ENCODE measurements around the gene SIAH3.

The SIAH3 gene

DNA sequence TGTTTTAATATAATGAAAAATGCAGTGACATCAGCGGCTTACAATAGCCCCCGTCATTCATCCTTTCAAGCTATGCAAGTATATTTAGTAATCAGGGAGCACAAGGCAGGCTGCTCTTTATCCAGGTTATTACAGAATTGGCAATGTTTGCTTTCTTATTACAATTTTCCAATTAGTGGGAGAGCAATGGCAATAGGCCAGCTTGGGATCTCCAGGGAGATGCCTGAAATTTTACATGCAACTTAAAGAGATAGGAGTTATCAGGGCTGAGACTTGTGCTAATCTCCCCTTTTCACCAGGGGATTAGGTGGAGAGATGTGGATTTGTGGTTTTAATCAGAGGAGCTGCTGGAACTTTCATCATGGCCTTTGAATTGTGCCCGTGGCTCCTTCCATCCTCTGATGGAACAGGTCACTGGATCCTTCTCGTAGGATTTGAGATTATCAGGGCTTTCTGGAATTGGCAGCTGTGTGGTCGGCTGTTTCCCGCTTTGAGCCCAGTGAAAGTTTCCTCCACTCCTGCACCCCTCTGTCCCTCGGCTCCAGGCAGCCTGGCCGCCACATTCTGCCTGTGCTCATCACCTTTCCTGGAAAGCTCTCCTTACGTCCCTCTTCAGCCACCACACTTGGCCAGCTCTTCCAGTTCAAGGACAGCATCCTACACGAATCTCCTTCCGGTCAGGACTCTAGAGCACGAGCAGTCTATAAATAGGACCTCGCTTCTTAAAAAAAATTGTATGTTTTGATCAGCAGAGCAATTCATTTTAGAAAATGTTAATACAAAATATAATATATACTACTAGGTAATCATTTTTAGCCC, 102.4 kb downstream of the SIAH3 start:
- no peak overlapping the region for H3K4me3 ChIP-seq (ENCODE audit: low read depth, low read length)

DNA sequence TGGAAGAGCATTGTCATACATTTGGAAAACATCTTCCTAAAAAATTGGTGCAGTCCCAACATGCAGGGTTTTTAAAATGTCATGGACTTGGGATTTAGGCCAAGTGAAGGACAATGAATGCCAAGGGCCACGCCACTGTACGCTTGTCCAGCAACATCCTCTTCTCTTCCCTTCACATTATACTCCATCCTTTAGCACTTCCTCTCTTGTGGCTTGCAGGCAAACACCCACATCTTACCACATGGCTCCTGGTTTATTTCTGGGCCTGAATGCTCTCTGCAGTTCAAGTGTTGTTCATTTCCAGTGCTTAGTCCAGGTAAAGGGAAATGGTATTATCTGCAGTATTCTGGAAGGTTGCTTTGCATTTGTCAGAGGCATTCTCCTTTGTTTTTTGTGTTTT, 104.5 kb downstream of the SIAH3 start:
- no peak overlapping the region for H3K4me3 ChIP-seq (ENCODE audit: low read depth, low read length)

- no peak overlapping the region for H3K4me3 ChIP-seq (ENCODE audit: low read depth, low read length)
Observed at GRCh38 chr13:45744979-45745378, 106.6 kb downstream of the SIAH3 start.

DNA sequence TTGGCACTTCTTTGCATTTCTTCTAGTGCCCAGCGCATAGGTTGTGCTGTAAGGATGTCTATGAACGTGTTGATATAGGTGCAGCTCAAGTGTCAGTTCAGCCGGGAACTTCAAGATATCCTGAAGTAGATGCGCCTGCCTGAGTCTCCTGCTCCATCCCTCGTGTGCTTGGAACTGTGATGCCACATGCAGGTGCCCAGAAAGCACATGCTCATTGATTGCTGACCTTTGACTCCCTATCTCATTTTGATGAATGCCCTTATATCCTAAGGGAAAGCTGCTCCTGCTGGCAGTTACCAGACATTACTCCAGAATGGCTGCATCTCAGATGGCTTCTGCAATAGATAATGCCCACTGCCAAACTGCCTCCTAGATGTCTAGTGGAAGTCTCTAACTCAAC, 108.6 kb downstream of the SIAH3 start:
- no peak overlapping the region for H3K4me3 ChIP-seq (ENCODE audit: low read depth, low read length)

- H3K4me3 ChIP-seq (ENCODE audit: low read depth, low read length): no peak overlapping the region
Observed at GRCh38 chr13:45737571-45738017, 114.0 kb downstream of the SIAH3 start.

GRCh38 chr13:45733361-45733760, 118.2 kb downstream of the SIAH3 start:
- H3K4me3 ChIP-seq (ENCODE audit: low read depth, low read length): no peak overlapping the region

GRCh38 chr13:45732916-45733315, 118.6 kb downstream of the SIAH3 start:
- no peak overlapping the region for H3K4me3 ChIP-seq (ENCODE audit: low read depth, low read length)

GRCh38 chr13:45731455-45731854, 120.1 kb downstream of the SIAH3 start:
- H3K4me3 ChIP-seq (ENCODE audit: low read depth, low read length): no peak overlapping the region

DNA sequence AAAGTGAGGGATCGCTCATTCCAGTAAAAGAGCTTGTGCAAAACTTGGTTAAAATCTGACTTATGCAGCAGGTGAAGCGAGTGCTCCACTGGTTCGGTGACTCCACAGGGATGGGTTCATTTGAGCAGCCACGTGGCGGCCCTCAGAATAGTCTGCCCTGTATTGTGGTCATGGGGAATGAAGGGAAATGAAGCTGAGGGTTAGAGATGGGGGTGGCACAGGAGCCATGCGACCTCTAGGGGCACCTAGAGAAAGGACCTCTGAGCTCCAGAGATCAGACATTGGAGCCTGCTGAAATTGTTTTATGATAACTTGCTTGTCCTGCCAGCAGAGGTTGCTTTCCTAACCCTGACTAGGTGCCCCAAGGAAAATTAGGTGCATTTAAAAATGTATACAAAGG, 122.8 kb downstream of the SIAH3 start:
- no peak overlapping the region for H3K4me3 ChIP-seq (ENCODE audit: low read depth, low read length)

All from iPS-11a (cell line).